A172 (cell line): ENCODE measurements around the gene WASF2. TPM values are rescaled to one million over a fixed set of nuclear protein-coding genes. Genes with fewer than 3 reads are reported as not detected.
"Not testable (repeated sequence)": the region's sequence is repeated elsewhere in the genome, so short reads cannot be mapped to it uniquely, and the experiment has no call there.

ENCODE experiments used
- DNase-seq: peaks from one replicate; pipeline ENCODE4 v3.0.0-alpha.2; 2015; ENCODE audit warnings: low spot score
- total RNA-seq: library from RNA; depleted of rRNA; stranded (reverse); fragments of >200 nt; shearing (Covaris generic); gene quantifications from 2 replicates; pipeline ENCODE4 v1.2.3, GENCODE V29; 2014

The WASF2 gene
- total RNA-seq, 1 experiment from 2014 or later = 9.1 TPM

DNA sequence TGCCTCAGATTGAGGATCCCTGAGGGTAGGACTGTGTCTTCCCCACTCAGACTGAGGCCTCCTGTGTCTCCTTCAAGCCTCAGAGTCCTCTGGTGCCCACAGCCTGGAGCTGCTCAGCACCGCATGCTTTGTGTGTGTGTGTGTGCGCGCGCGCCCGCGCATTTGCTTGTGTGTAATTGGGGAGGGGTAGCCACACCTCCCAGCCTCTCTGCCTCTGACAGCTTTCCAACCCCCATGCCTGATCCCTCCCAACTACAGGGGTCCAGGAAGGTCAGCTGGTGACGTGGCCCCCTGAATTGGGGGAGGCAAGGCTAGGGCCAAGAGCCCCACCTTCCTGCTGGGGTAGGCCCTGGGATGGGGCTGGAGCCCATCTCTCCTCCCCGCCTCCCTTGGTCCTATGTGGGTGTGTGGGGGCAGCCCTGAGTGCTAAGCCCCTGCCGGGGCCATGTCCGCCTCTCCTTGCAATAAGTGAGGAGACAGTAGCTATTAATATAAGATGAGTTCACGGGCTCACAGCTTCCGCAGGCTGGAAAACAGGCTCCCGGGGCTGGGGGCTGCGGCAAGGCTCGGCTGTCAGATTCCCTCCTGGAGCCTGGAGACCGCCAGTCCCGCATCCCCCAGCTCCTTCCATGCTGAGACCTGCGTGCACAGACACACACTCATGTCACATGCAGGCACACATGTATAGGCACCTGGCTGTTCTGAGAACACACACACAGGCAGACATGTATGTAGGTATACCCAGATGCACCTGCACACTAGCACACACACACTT, 90.5 kb downstream of the WASF2 start:
- DNase-seq = no peak

DNA sequence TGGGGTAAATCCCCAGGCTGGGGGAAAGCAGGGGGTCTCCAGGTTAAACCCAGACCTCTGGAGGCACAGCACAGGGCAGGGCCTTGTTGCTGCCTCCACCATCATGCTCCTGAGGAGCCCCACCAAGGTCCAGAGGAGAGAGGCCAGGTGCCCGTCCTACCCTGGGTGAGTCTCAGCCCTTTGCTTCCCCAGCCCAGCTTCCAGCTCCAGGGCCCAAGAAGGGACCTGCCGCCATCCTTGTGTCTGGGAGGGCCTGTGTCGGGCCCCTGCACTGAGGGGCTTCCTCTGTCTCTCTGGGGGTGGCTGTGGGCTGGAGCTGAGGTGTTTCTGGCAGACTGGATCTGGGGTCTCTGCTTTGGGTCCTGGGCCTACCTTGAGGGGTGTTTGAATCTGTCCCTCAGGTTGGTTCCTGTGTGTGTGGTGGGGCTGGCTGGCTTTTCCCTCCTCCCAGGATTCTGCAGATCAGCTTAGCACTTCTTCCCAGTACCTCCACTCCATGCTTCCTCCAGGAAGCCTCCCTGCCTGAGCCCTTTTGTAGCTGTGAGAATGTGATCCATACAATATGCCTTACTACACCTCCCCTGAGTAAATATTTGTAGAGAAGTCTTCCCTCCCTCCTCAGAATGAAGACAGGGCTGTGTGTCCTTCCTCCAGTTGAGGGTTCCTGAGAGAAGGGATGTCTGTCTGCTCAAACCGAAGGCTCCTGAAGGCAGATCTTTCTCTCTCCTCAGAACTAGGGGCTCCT, 91.4 kb downstream of the WASF2 start:
- no peak for DNase-seq

DNA sequence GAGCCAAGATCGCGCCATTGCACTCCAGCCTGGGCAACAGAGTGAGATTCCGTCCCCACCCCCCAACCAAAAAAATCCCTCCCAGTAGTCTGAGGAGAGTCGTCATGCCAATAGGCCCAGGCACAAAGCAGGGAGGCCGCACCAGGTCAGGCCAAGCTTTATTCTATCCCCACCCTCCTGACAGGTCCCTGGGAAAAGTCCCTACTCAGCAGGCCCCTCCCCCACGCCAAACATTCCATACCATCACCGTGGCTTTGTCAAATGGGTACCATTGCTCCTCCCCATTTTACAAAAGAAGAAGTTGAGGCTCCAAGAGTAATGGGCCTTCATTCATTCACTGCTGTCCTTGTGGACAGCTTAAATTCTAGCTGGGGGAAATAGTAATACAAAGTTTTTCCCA, 92.2 kb downstream of the WASF2 start:
- DNase-seq = no peak

DNA sequence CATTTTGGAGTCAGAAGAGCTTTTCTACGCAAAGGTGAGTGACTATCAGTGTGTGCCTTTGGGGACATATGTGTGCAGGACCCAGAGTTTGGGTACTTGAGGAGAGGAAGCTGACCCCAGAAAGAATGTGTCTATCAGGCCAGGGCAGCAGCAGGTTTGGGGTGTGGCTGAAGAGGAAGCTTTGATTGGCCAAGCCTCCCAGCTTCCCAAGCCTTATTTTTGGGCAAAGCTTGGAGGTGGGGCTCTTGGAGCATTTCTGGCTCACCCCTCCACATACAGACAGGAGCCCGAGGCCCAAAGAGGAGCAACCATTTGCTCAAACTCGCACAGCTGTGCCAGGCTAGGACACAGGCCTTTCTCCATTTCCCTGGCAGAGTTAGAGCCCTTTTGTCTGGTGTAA, 92.9 kb downstream of the WASF2 start:
- DNase-seq = no peak

DNA sequence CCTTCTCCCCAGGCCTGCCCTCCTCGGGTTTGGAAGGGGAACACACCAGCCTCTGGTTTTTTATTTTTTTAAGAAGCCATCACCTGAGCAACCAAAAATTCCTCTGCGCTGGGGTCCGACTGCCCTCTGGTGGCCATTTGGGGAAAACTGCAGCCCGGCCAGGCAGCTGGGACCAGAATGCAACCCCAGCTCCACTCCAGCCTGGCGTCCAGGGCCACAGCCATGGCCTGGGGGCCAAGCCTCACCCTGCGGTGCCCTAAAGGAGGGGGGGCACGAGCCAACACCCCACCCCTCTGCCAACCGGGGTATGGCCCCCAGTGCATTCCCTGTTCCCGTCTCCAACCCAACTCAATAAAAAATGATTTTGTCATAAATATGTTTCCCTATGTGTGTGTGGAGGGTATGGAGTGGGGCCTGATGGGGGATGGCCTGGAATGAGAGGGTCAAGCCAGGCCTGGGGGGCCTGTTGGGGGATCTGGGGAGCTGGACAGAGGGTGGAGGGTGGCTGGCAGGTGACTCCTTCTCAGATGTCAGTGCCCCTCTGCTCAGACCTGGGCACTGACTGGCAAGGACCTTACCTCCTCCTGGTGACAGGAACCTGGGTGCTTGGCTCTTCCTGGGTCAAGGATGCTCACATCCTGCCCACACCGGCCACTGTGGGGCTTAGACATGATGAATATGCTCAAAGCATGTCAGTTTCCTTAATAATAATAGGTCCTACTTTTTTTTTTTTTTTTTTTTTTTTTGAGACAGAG, 94.3 kb downstream of the WASF2 start:
- peak; percentile 22 for DNase-seq

DNA sequence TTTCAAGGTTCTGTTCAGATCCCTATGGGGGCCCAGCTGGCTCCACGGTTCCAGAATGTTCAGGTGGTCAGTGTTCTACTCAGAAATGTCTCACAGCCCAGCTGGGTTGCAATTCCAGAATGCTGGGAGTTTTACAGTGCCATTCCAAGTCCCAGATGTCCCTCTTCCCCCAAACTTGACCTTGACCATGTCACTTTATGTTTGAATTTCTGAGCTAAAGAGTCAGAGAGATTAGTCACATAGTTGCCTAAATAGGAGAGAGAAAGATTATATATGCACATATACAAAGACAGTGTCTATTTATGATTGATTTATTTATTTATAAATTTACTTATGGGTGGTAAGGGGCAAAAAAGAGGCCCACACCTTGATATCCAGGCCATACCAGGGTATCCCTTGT, 95.0 kb downstream of the WASF2 start:
- DNase-seq = no peak

DNA sequence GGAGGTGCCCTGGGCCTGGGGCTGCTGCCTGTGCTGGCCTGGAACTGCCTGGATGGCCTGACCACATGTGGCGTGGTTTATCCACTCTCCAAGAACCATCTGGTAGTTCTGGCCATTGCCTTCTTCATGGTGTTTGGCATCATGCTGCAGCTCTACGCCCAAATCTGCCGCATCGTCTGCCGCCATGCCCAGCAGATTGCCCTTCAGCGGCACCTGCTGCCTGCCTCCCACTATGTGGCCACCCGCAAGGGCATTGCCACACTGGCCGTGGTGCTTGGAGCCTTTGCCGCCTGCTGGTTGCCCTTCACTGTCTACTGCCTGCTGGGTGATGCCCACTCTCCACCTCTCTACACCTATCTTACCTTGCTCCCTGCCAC, 95.7 kb downstream of the WASF2 start:
- no peak for DNase-seq

DNA sequence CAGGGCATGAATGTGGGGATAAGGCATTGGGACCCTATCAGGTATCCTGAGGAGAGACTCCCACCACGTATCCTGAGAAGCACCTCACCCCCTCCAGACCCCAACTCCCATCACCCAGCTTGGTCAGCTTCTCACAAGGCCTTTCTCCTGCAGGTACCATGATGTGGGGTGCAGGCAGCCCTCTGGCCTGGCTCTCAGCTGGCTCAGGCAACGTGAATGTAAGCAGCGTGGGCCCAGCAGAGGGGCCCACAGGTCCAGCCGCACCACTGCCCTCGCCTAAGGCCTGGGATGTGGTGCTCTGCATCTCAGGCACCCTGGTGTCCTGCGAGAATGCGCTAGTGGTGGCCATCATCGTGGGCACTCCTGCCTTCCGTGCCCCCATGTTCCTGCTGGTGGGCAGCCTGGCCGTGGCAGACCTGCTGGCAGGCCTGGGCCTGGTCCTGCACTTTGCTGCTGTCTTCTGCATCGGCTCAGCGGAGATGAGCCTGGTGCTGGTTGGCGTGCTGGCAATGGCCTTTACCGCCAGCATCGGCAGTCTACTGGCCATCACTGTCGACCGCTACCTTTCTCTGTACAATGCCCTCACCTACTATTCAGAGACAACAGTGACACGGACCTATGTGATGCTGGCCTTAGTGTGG, 96.2 kb downstream of the WASF2 start:
- DNase-seq = no peak

DNA sequence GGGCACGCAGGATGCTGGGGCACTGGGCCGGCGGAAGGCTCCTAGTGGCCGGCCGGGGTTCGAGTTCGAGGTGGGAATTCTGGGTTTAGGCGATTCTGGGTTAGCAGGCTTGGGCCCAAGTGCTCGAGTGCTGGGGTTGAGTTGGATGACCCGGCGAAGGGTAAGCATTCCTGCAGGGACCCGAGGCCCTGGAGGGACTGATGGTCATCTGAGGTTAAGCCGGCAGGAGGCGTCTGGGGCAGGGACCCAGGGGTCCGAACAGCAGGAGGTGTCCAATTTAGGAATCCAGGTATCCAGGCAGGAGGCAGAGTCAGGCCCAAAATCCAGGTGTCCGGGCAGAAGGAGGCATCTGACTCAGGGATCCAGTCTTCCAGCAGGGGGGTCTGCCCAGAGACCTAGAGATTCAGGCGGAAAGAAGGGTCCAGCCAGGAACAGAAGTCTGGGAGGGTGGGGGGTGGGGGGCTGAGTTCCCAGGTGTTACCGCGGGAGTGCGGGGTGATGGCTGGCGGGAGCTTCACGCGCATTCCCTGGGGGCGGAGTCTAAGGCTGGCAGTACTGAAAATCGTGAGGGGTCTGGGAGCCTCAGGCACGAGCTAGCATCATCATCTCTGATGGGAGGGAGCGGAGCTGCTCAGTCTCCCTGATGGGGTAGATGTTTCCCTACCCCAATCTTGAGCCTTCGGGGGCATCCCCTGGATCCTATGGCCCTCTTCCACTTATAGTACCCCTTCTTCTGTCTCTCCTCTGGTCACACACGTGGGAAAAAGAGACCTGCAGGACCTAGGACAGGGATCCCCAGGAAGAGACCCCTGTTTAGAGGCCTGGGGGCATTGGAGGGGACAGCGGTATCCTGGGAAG, 97.0 kb downstream of the WASF2 start:
- DNase-seq = no peak

DNA sequence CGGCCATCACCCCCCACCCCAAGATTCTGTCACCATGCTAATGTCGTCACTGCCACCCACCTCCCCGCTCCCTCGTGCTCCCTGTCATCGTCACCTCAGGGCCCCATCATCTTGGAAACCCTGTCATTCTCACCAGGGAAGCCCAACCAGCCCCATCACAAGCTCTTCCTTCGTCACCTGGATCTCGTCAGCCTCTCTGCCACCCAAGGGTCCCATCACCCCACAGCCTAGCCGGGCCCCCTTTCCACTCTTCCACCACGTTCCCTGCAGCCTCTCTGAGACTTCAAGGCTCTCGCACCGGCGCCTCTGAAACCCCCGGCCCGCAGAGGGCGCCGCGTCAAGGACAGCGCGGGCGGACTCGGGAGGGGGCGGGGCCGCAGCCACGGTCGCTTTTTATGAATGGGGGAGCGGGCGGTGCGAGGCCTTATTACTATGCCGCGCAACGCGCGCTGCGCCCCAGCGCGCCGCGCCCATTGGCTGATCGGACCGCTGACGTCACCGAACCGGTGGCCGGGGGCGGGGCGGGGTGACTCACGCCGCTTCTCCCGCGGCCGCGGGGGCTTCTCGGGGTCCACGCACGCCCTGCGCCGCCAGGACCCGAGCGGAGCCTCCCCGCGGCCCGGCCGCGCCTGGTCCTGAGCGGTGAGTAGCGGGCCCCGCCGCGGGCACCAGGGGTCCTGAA, 97.7 kb downstream of the WASF2 start, which contains the start of gene GPR3:
TSS of gene GPR3 (plus strand) at position 527 of the 682 bp plus-strand sequence. CDS start 1,177 bp downstream, outside the sequence.
- DNase-seq = peak; percentile 66

DNA sequence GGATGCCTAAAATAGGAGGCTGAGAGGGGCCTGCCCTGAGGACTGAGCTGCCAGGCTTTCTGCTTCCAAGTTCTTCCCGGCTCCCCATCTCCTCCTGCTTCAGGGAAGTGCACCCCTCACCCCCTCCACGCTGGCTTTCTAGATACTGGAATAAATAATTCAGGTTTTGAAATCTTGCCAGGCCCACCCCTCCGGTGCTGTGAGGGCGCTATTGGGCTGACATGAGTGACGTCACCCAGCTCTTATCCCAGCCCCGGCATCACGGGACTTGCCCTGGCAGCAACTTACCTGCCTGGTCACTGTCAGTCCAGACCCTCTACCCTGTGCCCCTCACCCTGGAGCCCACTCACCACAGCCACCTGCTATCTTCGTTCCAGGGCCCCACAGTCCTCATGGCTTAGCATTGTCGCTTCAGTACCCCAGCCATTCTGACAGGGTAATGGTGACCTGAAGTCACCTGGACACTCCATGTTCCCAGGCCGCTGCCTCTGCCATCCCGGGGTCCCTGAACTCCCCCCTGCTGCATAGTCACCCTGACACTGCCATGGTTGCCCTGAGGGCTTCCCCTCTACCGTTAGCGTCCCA, 98.4 kb downstream of the WASF2 start:
- no peak for DNase-seq

DNA sequence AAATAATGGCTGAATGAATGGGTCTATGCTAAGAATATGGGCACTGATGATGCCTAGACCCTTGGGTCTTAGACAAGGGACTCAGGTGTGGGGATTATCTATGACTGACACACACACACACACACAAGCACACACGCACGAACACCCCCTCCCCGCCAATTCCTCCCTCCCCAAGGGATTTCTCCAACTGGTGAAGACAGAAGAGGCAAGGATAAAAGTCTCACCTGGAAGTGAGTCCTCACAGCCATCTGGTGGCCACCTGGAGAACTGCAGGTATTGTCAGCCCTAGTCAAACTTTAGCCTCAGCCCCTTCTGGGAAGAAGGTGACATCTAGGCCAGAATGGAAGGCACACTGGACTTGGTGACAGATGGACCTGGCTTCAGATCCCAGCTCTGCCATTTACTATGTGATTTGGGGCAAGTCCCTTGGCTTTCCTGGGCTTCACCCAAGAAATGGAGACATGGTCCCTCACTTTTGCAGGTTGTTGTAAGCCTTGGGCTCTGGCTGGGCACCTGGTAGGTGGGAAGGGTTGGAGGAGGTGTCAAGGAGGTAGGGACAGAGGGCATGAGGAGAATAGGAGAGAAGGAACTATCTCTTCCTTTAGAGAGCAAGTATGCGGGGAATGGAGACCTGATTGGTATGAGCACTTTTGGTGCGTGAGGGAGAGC, 101.5 kb downstream of the WASF2 start:
- peak; percentile 51 for DNase-seq

DNA sequence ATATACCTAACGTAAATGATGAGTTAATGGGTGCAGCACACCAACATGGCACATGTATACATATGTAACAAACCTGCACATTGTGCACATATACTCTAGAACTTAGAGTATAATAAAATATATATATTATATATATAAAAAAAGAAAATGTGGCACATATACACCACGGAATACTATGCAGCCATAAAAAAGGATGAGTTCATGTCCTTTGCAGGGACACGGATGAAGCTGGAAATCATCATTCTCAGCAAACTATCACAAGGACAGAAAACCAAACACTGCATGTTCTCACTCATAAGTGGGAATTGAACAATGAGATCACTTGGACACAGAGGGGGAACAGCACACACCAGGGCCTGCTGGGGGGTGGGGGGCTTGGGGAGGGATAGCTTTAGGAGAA, 105.2 kb downstream of the WASF2 start:
- DNase-seq = not testable (repeated sequence)

DNA sequence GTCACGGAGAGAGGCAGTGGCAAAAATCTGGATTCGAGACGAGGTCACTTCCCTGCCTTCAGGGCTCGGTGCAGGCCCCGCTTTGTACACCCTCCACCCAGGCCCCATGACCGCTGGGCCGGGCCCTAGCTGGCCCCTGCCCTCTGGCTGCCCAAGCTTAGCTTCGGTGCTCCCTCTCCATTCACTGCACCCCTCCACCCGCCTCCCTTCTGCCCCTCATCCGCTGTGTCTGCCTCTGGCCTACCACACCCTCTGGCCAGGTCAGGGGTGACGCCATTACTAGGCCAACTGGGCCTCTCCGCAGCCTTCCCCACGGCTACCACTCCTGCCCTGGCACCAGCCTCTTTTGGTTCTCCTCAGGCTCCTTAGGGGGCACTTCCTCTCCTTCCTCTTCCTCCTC, 106.3 kb downstream of the WASF2 start:
- DNase-seq = no peak

DNA sequence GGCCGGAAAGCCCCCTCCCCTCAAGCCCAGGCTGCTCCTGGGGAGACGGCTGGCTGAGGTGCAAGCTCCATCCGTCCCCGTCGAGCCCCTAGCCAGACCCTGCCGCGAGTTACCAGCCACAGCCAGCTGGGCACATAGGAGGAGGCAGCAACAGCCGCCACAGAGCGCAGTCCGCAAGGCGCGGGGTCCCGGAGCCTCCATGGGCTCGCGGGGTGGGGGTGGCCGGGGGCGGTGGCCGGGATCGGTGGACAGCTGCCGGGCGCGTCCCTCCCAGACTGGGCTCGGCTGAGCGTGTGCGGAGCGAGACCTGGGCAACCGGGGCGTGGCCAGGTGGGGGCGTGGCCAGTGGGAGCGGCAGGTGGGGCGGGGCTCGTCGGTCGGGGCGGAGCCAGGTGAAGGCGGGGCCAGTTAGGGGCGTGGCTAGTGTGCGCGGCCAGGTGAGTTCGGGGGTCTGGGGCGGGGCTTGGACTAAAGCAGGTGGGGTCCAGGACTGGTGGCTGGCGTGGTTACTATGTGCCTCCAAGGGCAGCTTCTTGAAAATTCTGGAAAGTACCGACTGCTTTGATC, 106.8 kb downstream of the WASF2 start, which contains the start of gene CD164L2:
TSS of gene CD164L2 (minus strand) at position 295 of the 567 bp plus-strand sequence. CDS start at position 201, 94 bp downstream.
- no peak for DNase-seq

DNA sequence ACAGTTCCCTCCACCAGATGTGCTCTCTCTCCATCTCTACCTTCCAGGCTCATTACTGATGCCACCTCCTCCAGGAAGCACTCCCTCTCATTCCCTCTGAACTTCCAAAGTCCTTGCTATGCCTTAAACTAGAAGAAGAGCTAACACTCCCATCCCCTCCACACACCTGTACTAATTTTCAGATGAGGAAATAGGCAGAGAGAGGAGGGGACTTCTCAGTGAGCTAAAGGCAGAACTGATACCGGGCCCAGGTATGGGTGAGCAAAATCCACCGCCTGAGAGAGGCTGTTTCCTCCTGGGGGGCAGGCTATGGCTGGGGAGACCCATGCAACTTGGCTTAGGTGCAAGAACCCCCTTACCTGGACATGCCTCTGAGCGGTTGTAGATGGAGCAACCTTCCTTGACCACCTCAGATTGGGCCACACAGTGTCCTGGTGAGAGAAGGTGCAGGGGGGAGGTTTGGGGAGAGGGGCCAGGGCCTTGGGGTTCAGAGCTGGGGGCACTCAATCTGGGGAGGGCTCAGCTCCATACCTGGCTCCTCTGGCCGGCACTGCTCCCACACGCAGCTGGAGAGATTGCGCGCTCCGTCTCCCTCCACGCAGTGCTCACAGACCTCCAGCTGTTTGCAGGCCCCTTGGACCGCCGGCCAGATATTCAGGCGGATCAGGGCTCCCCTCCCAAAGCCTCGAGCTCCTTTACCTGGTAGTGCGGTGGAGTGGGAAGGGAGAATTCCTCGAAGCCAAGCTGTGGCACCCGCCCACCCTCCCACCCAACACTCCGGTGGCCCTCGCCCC, 107.8 kb downstream of the WASF2 start:
- no peak for DNase-seq

DNA sequence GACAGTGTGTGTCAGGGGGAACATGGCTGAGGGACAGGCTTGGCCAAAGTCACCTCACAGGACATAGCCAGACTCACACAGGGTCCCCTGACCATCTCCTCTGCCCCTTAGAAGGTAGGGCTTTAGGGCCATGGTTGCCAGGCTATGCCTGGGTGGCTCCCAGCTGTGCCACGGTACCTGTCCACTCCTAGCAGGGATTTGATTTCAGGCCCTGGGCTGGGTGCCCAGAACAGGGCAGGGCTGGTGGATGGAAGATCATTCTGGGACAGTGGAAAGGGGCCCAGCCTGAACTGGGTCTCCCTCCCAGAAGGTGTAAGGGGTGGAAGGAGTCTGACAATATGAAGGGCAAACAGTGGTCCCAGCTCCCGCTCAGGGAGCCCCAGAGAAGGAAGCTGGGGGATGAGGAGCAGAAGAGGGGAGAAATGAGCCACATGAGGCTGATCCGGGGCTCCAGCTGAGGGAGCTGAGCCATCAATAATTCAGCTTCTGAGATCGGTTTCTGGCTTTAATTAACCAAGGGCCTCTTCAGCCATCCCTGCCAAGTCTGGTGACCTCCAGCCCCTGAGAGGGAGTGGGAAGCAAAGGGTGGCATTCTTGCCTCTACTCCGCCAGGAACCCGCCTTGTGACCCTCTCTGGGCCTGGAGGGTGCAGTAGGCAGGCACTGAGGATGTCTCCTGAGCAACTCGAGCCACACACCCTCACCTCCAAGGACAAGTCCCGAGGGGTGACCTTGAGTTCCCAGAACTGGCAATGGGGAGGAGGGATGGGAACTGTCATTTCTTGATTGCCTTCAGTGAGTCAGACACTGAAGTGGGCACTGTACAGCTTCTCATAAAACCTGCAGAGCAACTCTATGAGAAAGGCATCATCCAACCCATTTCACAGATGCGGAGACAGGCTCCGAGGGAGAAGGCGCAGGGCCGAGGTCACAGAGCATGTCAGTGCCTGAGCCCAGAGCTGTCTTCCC, 108.9 kb downstream of the WASF2 start:
- no peak for DNase-seq
